Chondrocyte (in vitro differentiated cells): ENCODE measurements around the gene CMIP. TPM values are rescaled to one million over a fixed set of nuclear protein-coding genes. Genes with fewer than 3 reads are reported as not detected.
A peak's percentile ranks its signal among the peaks of the same experiment; 100 is the strongest.

Experiments
- DNase-seq: peaks from one replicate; pipeline ENCODE4 v3.0.0; 2021; ENCODE audit warnings: mixed read lengths, low spot score
- H3K27ac Mint-ChIP-seq: one replicate; pipeline ENCODE4 v1.8.0; 2021; ENCODE audit warnings: mild to moderate bottlenecking, moderate library complexity, mixed read lengths; ENCODE audit not compliant: unreplicated experiment
- H3K27me3 Mint-ChIP-seq: 2 replicates; pipeline ENCODE4 v1.8.0; 2021; ENCODE audit warnings: low read depth, mixed read lengths
- H3K36me3 Mint-ChIP-seq: 2 replicates; pipeline ENCODE4 v1.8.0; 2021; ENCODE audit warnings: low read depth, mixed read lengths
- H3K4me1 Mint-ChIP-seq: 2 replicates; pipeline ENCODE4 v1.8.0; 2021; ENCODE audit warnings: low read depth, mild to moderate bottlenecking, mixed read lengths
- H3K4me3 Mint-ChIP-seq: one replicate; pipeline ENCODE4 v1.8.0; 2021; ENCODE audit warnings: mild to moderate bottlenecking, moderate library complexity, mixed read lengths; ENCODE audit not compliant: unreplicated experiment
- H3K9me3 Mint-ChIP-seq: 2 replicates; pipeline ENCODE4 v1.8.0; 2021; ENCODE audit warnings: low read depth, mixed read lengths
- CTCF ChIP-seq: fragments of 200-600 bp; sonication (generic); IDR thresholded peaks from 2 replicates; pipeline ENCODE4 v1.5.0; 2021; ENCODE audit warnings: antibody characterized with exemption, mild to moderate bottlenecking, moderate library complexity
- total RNA-seq: library from RNA; stranded (reverse); gene quantifications from 3 replicates; pipeline ENCODE4 v1.2.1, GENCODE V29; 2021

Gene CMIP
- total RNA-seq, 1 donor from 2014 or later = 62.9 TPM

- Mint-ChIP-seq H3K27ac (peak overlapping the region; percentile 93), H3K4me1 (peaks cover 38% of the 10 kb centered on the region), H3K4me3 (no peak overlapping the region), H3K36me3 (peaks cover 3% of the 10 kb centered on the region), H3K9me3 (no peaks in the 10 kb centered on the region), H3K27me3 (no peaks in the 10 kb centered on the region)
- no peak for DNase-seq
- no peak for TF ChIP-seq CTCF
These were observed 81.6 kb downstream of the CMIP start for GRCh38 chr16:81526199-81526598.

- DNase-seq = peak; percentile 30
- no peaks in the 10 kb centered on the region for H3K27me3 Mint-ChIP-seq
- peaks cover 3% of the 10 kb centered on the region for H3K36me3 Mint-ChIP-seq
- TF ChIP-seq CTCF = no peak
- H3K9me3 Mint-ChIP-seq = no peaks in the 10 kb centered on the region
- H3K4me1 Mint-ChIP-seq = peaks cover 38% of the 10 kb centered on the region
- H3K4me3 Mint-ChIP-seq = peak overlapping the region; percentile 31
- H3K27ac Mint-ChIP-seq = peak overlapping the region; percentile 93
These were observed 82.3 kb downstream of the CMIP start for GRCh38 chr16:81526935-81527334.

GRCh38 chr16:81527477-81528178, 83.0 kb downstream of the CMIP start:
- Mint-ChIP-seq H3K27me3 (no peaks in the 10 kb centered on the region), H3K36me3 (peaks cover 3% of the 10 kb centered on the region), H3K4me1 (peaks cover 38% of the 10 kb centered on the region), H3K27ac (peak overlapping the region; percentile 93), H3K9me3 (no peaks in the 10 kb centered on the region), H3K4me3 (no peak overlapping the region)
- no peak for DNase-seq
- TF ChIP-seq CTCF = no peak

- H3K9me3 Mint-ChIP-seq = no peaks in the 10 kb centered on the region
- no peak for TF ChIP-seq CTCF
- no peaks in the 10 kb centered on the region for H3K27me3 Mint-ChIP-seq
- peaks cover 36% of the 10 kb centered on the region for H3K4me1 Mint-ChIP-seq
- no peak overlapping the region for H3K4me3 Mint-ChIP-seq
- H3K27ac Mint-ChIP-seq = no peak overlapping the region
- peak; percentile 39 for DNase-seq
- H3K36me3 Mint-ChIP-seq = peaks cover 3% of the 10 kb centered on the region
These were observed 83.6 kb downstream of the CMIP start for GRCh38 chr16:81528256-81528655.

GRCh38 chr16:81530296-81530721, 85.7 kb downstream of the CMIP start:
- Mint-ChIP-seq H3K4me3 (no peak overlapping the region), H3K27ac (no peak overlapping the region), H3K36me3 (peaks cover 3% of the 10 kb centered on the region), H3K4me1 (peaks cover 46% of the 10 kb centered on the region), H3K27me3 (no peaks in the 10 kb centered on the region), H3K9me3 (no peaks in the 10 kb centered on the region)
- TF ChIP-seq CTCF = no peak
- peak; percentile 50 for DNase-seq
